Measurements from ENCODE around the gene SLC7A5.
A peak's percentile ranks its signal among the peaks of the same experiment; 100 is the strongest.
"Not testable (repeated sequence)": the region's sequence is repeated elsewhere in the genome, so short reads cannot be mapped to it uniquely, and the experiment has no call there.

SLC7A5 gene

DNA sequence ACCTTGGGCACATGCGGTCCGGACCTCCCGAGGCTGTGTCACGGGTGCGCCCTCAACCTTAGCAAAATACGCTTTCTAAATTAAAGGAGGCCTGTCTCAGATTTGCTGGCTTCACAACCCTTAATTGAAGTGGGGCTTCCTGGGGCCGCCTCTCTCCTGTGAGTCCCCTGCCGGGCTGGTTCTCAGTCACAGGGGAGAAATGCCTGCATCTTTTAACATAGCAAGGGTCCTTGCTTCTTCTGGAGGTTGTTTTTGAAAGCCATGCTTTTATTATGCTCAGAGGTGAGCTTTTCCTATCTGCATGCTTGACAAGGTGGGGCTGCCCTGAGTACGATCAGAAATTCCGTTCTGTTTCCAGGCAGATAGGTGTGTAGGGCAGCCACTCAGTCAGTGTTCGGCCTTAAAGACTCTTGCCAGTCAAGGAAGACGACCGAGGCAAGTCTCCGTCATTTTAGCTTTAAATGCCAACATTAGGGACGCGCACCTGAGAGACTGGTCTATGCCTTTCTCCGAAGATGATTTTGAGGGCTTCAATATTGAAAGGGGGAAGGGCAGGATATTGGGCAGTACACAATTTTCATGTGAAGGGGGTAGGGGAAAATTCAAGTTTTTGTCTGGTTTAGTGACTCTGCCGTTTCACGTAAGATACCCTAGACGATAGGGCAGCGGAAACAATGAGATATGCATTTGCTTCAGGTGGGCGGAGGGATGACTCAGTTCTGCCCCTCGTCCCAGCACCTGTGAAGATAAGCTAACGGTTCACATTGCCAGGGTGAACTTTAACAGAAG lies 5.5 kb upstream of the SLC7A5 start:
- DNase-seq (ENCODE audit: low spot score in 2 of 2) (peak in 1 of 2 donors; percentile 72), ATAC-seq (peak; percentile 85)
- Mint-ChIP-seq H3K36me3 (peaks cover 13% of the 10 kb centered on the region), H3K9me3 (no peaks in the 10 kb centered on the region), H3K4me3 (peak overlapping the region; percentile 56), H3K4me1 (peaks cover 59% of the 10 kb centered on the region), H3K27ac (peak overlapping the region; percentile 90)

DNA sequence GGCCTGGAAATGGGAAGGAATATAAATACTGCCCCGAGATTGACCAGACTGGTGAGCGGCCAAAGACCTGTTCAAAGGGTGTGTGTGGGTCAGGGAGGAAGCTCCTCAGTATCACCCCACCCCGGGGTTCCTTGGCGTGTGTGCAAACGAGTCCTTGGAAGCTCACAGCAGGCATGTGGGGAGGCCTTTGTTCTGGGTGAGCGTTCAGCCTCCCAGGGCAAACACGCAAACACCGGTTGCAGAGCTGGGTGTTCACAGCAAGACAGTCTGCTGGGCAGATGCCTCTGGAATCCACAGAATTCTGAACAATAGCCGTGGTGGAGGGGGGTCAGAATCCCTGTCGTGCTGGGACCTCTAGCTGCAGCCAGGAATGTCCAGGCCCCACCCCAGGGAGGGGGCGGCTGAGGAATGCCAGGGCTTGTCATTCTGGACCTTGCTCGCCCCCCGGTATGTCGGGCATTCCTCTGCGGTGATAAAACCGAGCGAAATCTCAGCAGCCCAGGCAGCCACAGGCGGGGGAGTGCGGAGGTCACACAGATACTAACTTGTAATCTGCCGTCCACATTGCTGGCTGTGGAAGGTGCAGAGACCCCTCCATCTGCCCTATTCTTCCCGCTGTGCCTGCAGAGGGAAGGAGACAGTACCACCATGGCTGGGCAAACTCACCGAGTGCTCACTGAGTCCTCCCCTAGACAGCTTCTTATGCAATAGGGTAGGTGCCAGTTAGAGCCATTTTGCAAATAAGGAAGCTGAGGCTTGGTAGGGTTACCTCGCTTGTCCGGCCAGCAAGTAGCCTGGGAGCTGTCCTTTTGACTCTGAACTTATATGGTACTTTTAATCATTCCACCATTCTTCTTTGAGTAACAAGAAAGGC lies 1.3 kb upstream of the SLC7A5 start:
- H3K4me1 Mint-ChIP-seq = peaks cover 59% of the 10 kb centered on the region

GRCh38 chr16:87869879-87870417 lies 641 bp upstream of the SLC7A5 start:
- H3K9me3 Mint-ChIP-seq; DNase-seq (ENCODE audit: low spot score in 2 of 2); ATAC-seq: not testable (repeated sequence)
- Mint-ChIP-seq H3K36me3 (peaks cover 56% of the 10 kb centered on the region), H3K27ac (peak overlapping the region; percentile 100), H3K4me3 (peak overlapping the region; percentile 99), H3K4me1 (peaks cover 59% of the 10 kb centered on the region)

More for the DNA sequence above, 1.3 kb upstream of the SLC7A5 start:
- ATAC-seq; H3K9me3 Mint-ChIP-seq; DNase-seq (ENCODE audit: low spot score in 2 of 2): not testable (repeated sequence)
- Mint-ChIP-seq H3K36me3 (peaks cover 54% of the 10 kb centered on the region), H3K4me3 (peak overlapping the region; percentile 99), H3K27ac (peak overlapping the region; percentile 100)

DNA sequence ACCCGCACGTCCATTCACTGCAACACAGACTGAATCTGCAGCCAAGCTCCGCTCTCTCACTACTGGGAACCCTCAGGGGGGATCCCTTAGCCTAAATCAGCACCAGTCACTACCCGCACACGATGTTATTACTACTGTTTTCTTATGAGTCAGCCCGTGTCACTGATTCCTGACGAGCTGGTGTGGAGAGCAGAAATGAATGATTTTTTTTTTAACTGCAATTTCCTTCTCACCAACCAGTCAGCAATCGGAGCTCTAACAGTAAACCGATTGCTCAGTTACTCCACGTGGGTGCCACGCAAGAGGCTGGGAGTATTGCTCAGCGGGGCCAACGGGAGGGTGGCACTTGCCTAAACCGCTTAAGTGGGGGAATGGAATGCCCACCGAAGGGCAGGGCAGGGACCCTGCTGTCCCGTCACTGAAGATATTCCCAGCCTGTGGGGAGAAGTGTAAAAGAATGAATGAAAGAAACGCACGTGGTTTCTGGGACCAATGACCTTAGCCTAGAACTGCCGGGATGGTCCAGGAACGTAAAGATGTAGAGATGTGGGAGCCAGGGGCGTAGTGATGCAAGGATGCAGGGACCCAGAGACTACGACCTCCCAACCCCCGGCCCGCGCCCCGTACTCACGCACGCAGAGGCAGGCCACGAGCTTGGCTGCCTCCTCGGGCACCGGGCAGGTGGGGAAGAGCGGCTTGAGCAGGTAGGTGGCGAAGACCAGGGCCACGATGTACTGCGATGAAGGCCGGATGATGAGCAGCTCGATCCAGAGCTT lies 865 bp downstream of the SLC7A5 start:
- Mint-ChIP-seq H3K4me3 (peak overlapping the region; percentile 99), H3K27ac (peak overlapping the region; percentile 100), H3K36me3 (peaks cover 68% of the 10 kb centered on the region), H3K4me1 (peaks cover 61% of the 10 kb centered on the region)
- DNase-seq (ENCODE audit: low spot score in 2 of 2) (peak; percentile 60 to 86), ATAC-seq (peak; percentile 80)
- H3K9me3 Mint-ChIP-seq = not testable (repeated sequence)

DNA sequence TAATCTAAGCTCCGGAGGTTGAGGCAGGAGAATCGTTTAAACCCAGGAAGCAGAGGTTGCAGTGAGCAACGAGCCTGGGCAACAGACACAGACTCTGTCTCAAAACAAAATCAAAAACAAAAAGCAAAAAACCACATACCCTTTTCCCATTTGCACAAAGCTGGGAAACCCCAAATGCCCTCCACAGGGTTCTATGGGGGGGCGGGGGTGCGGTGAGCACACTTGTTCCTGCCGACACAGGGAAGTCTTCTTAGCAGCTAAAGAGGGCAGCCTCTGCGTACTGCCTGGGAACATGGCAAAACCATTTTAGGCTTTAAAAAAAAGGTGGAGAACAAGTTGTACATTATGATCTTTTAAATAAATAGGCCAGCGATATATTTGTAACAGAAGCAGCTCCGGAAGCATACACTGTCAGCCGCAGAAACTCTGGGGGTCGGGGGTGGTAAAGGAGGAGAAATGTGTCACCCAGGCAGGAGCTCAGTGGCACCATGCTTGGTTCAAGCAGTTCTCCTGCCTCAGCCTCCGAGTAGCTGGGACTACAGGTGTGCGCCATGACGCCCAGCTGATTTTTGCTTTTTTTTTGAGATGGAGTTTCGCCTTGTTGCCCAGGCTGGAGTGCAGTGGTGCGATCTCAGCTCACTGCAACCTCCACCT lies 3.3 kb downstream of the SLC7A5 start:
- Mint-ChIP-seq H3K27ac (peak overlapping the region; percentile 100), H3K36me3 (peaks cover 92% of the 10 kb centered on the region), H3K4me1 (peaks cover 60% of the 10 kb centered on the region), H3K4me3 (peak overlapping the region; percentile 99)
- H3K9me3 Mint-ChIP-seq = not testable (repeated sequence)
- ATAC-seq (peak; percentile 43), DNase-seq (ENCODE audit: low spot score in 2 of 2) (peak in 1 of 2 donors; percentile 79)

DNA sequence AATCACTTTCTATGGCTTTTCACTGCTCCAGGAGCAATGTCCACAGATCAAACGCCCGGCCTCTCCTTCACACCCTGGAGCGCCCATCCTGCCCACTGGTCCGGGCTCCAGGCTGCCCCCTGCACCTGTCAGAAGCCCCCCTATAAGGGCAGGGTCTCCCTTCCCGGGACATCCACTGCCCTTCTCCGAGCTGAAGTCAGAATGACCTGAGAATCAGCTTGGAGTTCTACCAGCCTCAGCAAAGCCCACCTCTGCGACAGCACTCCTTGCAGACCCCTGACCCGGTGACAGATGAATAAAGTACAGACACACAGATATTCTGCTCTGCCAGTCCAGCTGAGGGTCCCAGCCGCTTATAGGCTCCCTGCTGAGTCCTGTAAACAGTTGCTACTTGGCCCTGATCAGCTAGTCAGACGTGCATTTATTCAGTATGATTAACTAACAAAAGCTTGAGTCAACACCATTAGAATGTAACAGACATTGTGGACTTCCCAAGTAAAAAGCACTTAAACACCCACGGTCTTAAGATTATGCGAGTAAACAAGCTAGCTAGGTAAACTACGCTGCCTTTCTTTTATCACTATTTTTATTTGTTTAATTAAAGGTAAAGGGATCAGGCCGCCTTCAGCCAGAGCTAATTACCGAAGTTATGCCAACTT lies 4.8 kb downstream of the SLC7A5 start:
- no peaks in the 10 kb centered on the region for H3K9me3 Mint-ChIP-seq
- peak overlapping the region; percentile 100 for H3K27ac Mint-ChIP-seq
- H3K36me3 Mint-ChIP-seq = peaks cover 100% of the 10 kb centered on the region
- DNase-seq (ENCODE audit: low spot score in 2 of 2) (no peak), ATAC-seq (no peak)
- peak overlapping the region; percentile 99 for H3K4me3 Mint-ChIP-seq
- peaks cover 67% of the 10 kb centered on the region for H3K4me1 Mint-ChIP-seq

GRCh38 chr16:87863327-87863635 lies 6.0 kb downstream of the SLC7A5 start:
- Mint-ChIP-seq H3K4me3 (peak overlapping the region; percentile 99), H3K27ac (peak overlapping the region; percentile 97), H3K4me1 (peaks cover 74% of the 10 kb centered on the region)

DNA sequence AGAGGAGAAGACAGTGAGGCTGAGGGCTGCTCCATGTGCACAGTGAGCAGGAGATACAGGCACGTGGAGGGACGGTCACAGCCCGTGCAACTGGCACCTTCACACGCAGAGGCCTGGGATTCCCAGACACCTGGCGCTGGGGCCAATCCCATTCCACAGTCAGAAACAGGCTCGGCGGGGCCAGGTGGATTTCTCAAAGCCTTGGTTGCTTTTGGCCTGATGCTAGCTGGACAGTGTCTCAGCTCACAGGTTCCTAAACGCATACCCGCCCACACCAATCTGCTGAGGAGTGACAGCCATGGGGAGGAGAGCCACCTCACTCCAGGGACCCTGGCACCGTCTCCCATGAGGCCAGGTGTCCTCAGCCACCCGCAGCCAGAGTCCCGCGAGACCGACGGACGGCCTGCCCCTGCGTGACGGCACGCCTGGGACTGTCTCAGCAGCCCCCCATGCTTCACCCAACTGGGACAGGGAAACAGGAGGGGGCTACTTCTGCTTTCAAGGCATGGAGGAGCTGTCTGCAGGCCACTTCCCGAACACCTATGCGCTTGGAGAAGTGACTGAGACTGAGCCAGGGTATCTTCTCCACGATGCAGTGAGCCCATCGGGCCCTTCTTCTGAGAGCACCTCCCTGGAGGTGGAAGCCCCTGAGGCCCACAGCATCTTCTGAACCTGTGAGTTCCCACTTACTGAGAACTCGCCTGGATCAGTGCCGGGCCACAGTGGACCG lies 6.5 kb downstream of the SLC7A5 start:
- H3K36me3 Mint-ChIP-seq = peaks cover 100% of the 10 kb centered on the region
- H3K27ac Mint-ChIP-seq = peak overlapping the region; percentile 97
- peaks cover 76% of the 10 kb centered on the region for H3K4me1 Mint-ChIP-seq
- not testable (repeated sequence) for DNase-seq (ENCODE audit: low spot score in 2 of 2); ATAC-seq; H3K9me3 Mint-ChIP-seq
- peak overlapping the region; percentile 99 for H3K4me3 Mint-ChIP-seq

More at GRCh38 chr16:87863327-87863635, 6.0 kb downstream of the SLC7A5 start:
- H3K36me3 Mint-ChIP-seq = peaks cover 100% of the 10 kb centered on the region
- not testable (repeated sequence) for ATAC-seq; DNase-seq (ENCODE audit: low spot score in 2 of 2); H3K9me3 Mint-ChIP-seq

GRCh38 chr16:87861300-87862099 lies 7.8 kb downstream of the SLC7A5 start:
- Mint-ChIP-seq H3K27ac (peak overlapping the region; percentile 97), H3K4me3 (peak overlapping the region; percentile 99), H3K36me3 (peaks cover 100% of the 10 kb centered on the region)

GRCh38 chr16:87860553-87861299 lies 8.6 kb downstream of the SLC7A5 start:
- H3K27ac Mint-ChIP-seq = peak overlapping the region; percentile 97
- peak overlapping the region; percentile 99 for H3K4me3 Mint-ChIP-seq
- peak; percentile 57 for ATAC-seq
- no peak for DNase-seq (ENCODE audit: low spot score in 2 of 2)
- peaks cover 100% of the 10 kb centered on the region for H3K36me3 Mint-ChIP-seq
- H3K4me1 Mint-ChIP-seq = peaks cover 88% of the 10 kb centered on the region
- no peaks in the 10 kb centered on the region for H3K9me3 Mint-ChIP-seq

More at GRCh38 chr16:87861300-87862099, 7.8 kb downstream of the SLC7A5 start:
- ATAC-seq; DNase-seq (ENCODE audit: low spot score in 2 of 2); H3K9me3 Mint-ChIP-seq: not testable (repeated sequence)
- peaks cover 88% of the 10 kb centered on the region for H3K4me1 Mint-ChIP-seq

DNA sequence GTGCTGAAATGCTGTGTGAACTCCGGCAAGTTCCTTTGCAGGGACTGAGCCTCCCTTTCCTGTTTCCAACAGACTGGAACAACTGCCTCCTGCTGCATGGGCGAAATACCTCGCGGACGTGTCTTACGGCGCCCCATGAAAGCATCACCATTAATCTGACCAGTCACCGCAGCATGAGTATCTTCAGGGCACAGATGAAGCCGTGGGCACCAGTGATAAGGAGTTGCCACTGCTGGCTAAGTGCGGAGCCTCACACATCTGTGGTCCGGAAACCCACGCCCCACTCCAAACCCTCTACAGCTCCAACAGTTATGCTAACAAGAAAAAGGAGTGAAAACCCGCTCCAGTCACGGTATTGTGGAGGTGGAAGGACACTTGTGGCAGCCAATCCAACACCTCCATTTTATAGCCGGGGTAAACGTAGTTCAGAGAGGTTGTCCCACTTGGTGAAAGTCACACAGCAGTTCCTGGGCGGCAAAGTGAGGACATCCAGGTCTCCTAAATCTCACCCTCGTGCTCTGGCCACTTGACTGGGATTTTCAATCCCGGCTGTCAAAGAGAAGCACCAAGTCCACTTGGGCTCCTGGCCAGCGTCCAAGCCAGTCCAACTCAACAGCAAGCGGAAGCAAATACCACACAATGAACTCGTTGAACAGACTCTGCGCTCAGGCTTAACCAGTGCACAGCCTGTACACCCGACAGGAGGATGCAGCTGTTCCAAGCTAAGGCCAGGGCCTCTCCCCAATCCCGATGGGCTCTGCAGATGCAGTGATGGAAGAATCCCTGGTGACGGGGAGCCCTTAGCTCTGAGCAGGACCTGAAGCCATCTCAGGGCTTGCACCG lies 10.9 kb downstream of the SLC7A5 start:
- Mint-ChIP-seq H3K4me1 (peaks cover 95% of the 10 kb centered on the region), H3K27ac (peak overlapping the region; percentile 97), H3K36me3 (peaks cover 100% of the 10 kb centered on the region), H3K4me3 (peak overlapping the region; percentile 99)
- ATAC-seq; DNase-seq (ENCODE audit: low spot score in 2 of 2); H3K9me3 Mint-ChIP-seq: not testable (repeated sequence)
